HepG2 (cell line): ENCODE data around the gene ASB16. TPM values are rescaled to one million over a fixed set of nuclear protein-coding genes. Genes with fewer than 3 reads are reported as not detected.

Source experiments
- ASH2L ChIP-seq: fragments of 300-600, 200-600 bp; sonication (generic); IDR thresholded peaks from 2 replicates; pipeline ENCODE4 v1.7.0; 2017; ENCODE audit warnings: low read depth, mild to moderate bottlenecking, moderate library complexity, mixed read lengths, low read length; ENCODE audit not compliant: insufficient read length
- ATF4 ChIP-seq, 2 experiments: fragments of 450-650 bp in 1 of 2; sonication (generic) in 1 of 2; formaldehyde crosslinking; IDR thresholded peaks; 2 replicates each; pipeline versions ENCODE4 v1.5.0 to v1.8.0; 2020 to 2022; ENCODE audit warnings: mild to moderate bottlenecking in 1 of 2, missing genetic modification reagents in 1 of 2
- CCAR2 ChIP-seq: fragments of 200-400 bp; formaldehyde crosslinking; optimal IDR thresholded peaks from 2 replicates; pipeline ENCODE3; 2018; ENCODE audit warnings: low read depth, mild to moderate bottlenecking, low read length, moderate library complexity
- EHMT2 ChIP-seq: fragments of 200-600 bp; sonication (generic); IDR thresholded peaks from 2 replicates; pipeline ENCODE4 v1.7.0; 2017; ENCODE audit warnings: antibody characterized with exemption, low read depth, low read length, borderline replicate concordance
- FOXA3 ChIP-seq: IDR thresholded peaks from 2 replicates; pipeline ENCODE4 v1.6.1; 2016; ENCODE audit warnings: missing genetic modification reagents, missing compliant biosample characterization
- FOXM1 ChIP-seq: sonication (generic); formaldehyde crosslinking; IDR thresholded peaks from 2 replicates; pipeline ENCODE4 v1.5.0; 2020; ENCODE audit warnings: missing genetic modification reagents
- HDAC2 ChIP-seq: sonication (generic); formaldehyde crosslinking; IDR thresholded peaks from 2 replicates; pipeline ENCODE4 v1.4.0; 2020; ENCODE audit warnings: missing genetic modification reagents
- NBN ChIP-seq: fragments of 450-650 bp; conservative IDR thresholded peaks from 2 replicates; pipeline ENCODE4 v1.6.1; 2017
- SAFB2 ChIP-seq: sonication (generic); formaldehyde crosslinking; IDR thresholded peaks from 2 replicates; pipeline ENCODE4 v1.5.1; 2020; ENCODE audit warnings: missing genetic modification reagents, low read depth, mild to moderate bottlenecking, borderline replicate concordance
- SOX6 ChIP-seq, 2 experiments: fragments of 450-650 bp in 1 of 2; sonication (generic) in 1 of 2; formaldehyde crosslinking in 1 of 2; IDR thresholded peaks; 2 replicates each; pipeline versions ENCODE4 v1.4.0 to v1.6.1; 2017 to 2020; ENCODE audit warnings: antibody characterized with exemption in 1 of 2, mild to moderate bottlenecking in 1 of 2, missing genetic modification reagents in 1 of 2
- TAF15 ChIP-seq: fragments of 200-400 bp; formaldehyde crosslinking; IDR thresholded peaks from one replicate; pipeline ENCODE4 v1.6.1; 2018; ENCODE audit warnings: mild to moderate bottlenecking, low read depth, low read length; ENCODE audit not compliant: poor library complexity, severe bottlenecking
- ZNF350 ChIP-seq: sonication (generic); formaldehyde crosslinking; IDR thresholded peaks from 2 replicates; pipeline ENCODE4 v1.4.0; 2020; ENCODE audit warnings: mild to moderate bottlenecking, low read depth, missing genetic modification reagents, borderline replicate concordance
- ZNF546 ChIP-seq: sonication (generic); formaldehyde crosslinking; conservative IDR thresholded peaks from 2 replicates; pipeline ENCODE4 v1.8.1; 2023; ENCODE audit warnings: mild to moderate bottlenecking, missing genetic modification reagents
- ZNF891 ChIP-seq: sonication (generic); formaldehyde crosslinking; IDR thresholded peaks from 2 replicates; pipeline ENCODE4 v1.5.0; 2020; ENCODE audit warnings: mild to moderate bottlenecking, missing genetic modification reagents
- polyA plus RNA-seq, 8 experiments: library from polyadenylated mRNA; depleted of rRNA in 3 of 8; stranded (reverse) in 7 of 8; unstranded in 1 of 8; fragments of >200 nt; fragmentation: Illumina TruSeq in 4 of 8; extraction: Trizol in 4 of 8; gene quantifications; 2 replicates each; pipeline versions ENCODE4 v1.2.1 to v1.2.3, GENCODE V29; 2011 to 2016; ENCODE audit warnings: low read depth in 4 of 8, missing spikeins in 1 of 8, mixed read lengths in 1 of 8; ENCODE audit not compliant: insufficient read depth in 1 of 8
- total RNA-seq, 5 experiments: library from RNA; depleted of rRNA; stranded (reverse); fragments of >200 nt; fragmentation: Illumina TruSeq; extraction: Trizol; gene quantifications; 2 replicates each; pipeline ENCODE4 v1.2.3, GENCODE V29; 2016; ENCODE audit warnings: low read depth in 1 of 5
- TF ChIP-seq, protein P1 (sequence below): sonication (generic); formaldehyde crosslinking; IDR thresholded peaks from one replicate; pipeline ENCODE4 v1.5.1; 2020; ENCODE audit warnings: mild to moderate bottlenecking, missing genetic modification reagents; ENCODE audit errors: not compliant biosample characterization
- TF ChIP-seq, protein P2 (sequence below): sonication (generic); formaldehyde crosslinking; IDR thresholded peaks from 2 replicates; pipeline ENCODE4 v1.5.1; 2020; ENCODE audit warnings: mild to moderate bottlenecking, missing genetic modification reagents

Gene ASB16
- total and polyA plus RNA-seq, 2 of the 13 experiments (the other 11 are each of a cell fraction or from before 2014, with no cell fraction given), result 0.07 TPM; not detected in 1

GRCh38 chr17:44218344-44219107 lies 48.0 kb downstream of the ASB16 start (continued):
- TF ChIP-seq, protein P1, sequence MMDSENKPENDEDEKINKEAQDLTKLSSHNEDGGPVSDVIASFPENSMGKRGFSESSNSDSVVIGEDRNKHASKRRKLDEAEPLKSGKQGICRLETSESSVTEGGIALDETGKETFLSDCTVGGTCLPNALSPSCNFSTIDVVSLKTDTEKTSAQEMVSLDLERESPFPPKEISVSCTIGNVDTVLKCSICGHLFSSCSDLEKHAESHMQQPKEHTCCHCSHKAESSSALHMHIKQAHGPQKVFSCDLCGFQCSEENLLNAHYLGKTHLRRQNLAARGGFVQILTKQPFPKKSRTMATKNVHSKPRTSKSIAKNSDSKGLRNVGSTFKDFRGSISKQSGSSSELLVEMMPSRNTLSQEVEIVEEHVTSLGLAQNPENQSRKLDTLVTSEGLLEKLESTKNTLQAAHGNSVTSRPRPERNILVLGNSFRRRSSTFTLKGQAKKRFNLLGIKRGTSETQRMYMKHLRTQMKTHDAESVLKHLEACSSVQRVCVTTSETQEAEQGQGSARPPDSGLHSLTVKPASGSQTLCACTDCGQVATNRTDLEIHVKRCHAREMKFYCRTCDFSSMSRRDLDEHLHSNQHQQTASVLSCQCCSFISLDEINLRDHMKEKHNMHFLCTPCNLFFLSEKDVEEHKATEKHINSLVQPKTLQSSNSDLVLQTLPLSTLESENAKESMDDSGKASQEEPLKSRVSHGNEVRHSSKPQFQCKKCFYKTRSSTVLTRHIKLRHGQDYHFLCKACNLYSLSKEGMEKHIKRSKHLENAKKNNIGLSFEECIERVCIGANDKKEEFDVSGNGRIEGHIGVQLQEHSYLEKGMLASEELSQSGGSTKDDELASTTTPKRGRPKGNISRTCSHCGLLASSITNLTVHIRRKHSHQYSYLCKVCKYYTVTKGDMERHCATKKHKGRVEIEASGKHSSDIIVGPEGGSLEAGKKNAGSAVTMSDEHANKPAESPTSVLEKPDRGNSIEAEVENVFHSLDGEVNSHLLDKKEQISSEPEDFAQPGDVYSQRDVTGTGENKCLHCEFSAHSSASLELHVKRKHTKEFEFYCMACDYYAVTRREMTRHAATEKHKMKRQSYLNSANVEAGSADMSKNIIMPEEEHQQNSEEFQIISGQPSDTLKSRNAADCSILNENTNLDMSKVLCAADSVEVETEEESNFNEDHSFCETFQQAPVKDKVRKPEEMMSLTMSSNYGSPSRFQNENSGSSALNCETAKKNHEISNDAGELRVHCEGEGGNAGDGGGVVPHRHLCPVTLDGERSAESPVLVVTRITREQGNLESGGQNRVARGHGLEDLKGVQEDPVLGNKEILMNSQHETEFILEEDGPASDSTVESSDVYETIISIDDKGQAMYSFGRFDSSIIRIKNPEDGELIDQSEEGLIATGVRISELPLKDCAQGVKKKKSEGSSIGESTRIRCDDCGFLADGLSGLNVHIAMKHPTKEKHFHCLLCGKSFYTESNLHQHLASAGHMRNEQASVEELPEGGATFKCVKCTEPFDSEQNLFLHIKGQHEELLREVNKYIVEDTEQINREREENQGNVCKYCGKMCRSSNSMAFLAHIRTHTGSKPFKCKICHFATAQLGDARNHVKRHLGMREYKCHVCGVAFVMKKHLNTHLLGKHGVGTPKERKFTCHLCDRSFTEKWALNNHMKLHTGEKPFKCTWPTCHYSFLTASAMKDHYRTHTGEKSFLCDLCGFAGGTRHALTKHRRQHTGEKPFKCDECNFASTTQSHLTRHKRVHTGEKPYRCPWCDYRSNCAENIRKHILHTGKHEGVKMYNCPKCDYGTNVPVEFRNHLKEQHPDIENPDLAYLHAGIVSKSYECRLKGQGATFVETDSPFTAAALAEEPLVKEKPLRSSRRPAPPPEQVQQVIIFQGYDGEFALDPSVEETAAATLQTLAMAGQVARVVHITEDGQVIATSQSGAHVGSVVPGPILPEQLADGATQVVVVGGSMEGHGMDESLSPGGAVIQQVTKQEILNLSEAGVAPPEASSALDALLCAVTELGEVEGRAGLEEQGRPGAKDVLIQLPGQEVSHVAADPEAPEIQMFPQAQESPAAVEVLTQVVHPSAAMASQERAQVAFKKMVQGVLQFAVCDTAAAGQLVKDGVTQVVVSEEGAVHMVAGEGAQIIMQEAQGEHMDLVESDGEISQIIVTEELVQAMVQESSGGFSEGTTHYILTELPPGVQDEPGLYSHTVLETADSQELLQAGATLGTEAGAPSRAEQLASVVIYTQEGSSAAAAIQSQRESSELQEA, result no peak
- no peak for TF ChIP-seq CCAR2
- TF ChIP-seq ATF4 (CRISPR knock-in tag; IDR thresholded peaks at IDR 0.05), result no peak
- no peak for TF ChIP-seq EHMT2
- TF ChIP-seq ASH2L, result peak; percentile 63
- TF ChIP-seq, protein P2, sequence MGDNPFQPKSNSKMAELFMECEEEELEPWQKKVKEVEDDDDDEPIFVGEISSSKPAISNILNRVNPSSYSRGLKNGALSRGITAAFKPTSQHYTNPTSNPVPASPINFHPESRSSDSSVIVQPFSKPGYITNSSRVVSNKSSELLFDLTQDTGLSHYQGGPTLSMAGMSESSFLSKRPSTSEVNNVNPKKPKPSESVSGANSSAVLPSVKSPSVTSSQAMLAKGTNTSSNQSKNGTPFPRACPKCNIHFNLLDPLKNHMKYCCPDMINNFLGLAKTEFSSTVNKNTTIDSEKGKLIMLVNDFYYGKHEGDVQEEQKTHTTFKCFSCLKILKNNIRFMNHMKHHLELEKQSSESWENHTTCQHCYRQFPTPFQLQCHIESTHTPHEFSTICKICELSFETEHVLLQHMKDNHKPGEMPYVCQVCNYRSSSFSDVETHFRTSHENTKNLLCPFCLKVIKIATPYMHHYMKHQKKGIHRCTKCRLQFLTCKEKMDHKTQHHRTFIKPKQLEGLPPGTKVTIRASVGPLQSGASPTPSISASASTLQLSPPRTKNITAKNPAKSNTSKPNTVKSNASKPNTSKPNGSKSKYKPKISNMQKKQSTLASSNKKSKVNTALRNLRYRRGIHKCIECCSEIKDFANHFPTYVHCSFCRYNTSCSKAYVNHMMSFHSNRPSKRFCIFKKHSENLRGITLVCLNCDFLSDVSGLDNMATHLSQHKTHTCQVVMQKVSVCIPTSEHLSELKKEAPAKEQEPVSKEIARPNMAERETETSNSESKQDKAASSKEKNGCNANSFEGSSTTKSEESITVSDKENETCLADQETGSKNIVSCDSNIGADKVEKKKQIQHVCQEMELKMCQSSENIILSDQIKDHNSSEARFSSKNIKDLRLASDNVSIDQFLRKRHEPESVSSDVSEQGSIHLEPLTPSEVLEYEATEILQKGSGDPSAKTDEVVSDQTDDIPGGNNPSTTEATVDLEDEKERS (CRISPR knock-in tag), result no peak
- TF ChIP-seq HDAC2, result peak; percentile 31
- TF ChIP-seq ZNF546, result no peak; the same call in 1 of the 2 replicates
- TF ChIP-seq SOX6 (IDR thresholded peaks at IDR 0.05), result no peak
- peak; percentile 35; the same call in 1 of the 2 replicates for TF ChIP-seq SOX6 (CRISPR knock-in tag; IDR thresholded peaks at IDR 0.05)
- no peak for TF ChIP-seq ZNF350 (CRISPR knock-in tag)
- no peak for TF ChIP-seq NBN
- no peak for TF ChIP-seq ZNF891
- peak; percentile 31 for TF ChIP-seq FOXA3 (CRISPR knock-in tag)
- TF ChIP-seq SAFB2, result no peak
- no peak for TF ChIP-seq FOXM1
- no peak for TF ChIP-seq TAF15
